ENCODE measurements around the gene CRTAC1. TPM values are rescaled to one million over a fixed set of nuclear protein-coding genes. Genes with fewer than 3 reads are reported as not detected.

Gene CRTAC1
- total RNA-seq, 1 experiment from 2014 or later: 0.46 TPM

GRCh38 chr10:98023024-98023423 is 7.4 kb downstream of the CRTAC1 start:
- Mint-ChIP-seq H3K9me3 (no peaks in the 10 kb centered on the region), H3K27me3 (ENCODE audit: low read depth) (peaks cover 52% of the 10 kb centered on the region), H3K36me3 (ENCODE audit: insufficient read depth in 1 of 3, low read depth in 3 of 3) (no peaks in the 10 kb centered on the region), H3K4me3 (no peak overlapping the region), H3K27ac (no peak overlapping the region; a peak in 1 of 7 replicates), H3K4me1 (peaks cover 8 to 14% of the 10 kb centered on the region in 2 experiments)
- H2AFZ ChIP-seq (ENCODE audit: low read length): no peak overlapping the region
- H3K4ac ChIP-seq (ENCODE audit: low read depth, low read length): no peak overlapping the region
- WGBS (ENCODE audit: extremely low coverage, insufficient read length, low lambda C conversion rate): no CpG with 5 or more reads among the region's 4 CpGs
- no peak overlapping the region for H3K9ac ChIP-seq (ENCODE audit: extremely low read depth, insufficient read length, low read length)
- H2BK20ac ChIP-seq (ENCODE audit: low read depth, low read length, poor library complexity, severe bottlenecking): no peak overlapping the region
- H3K27me3 ChIP-seq (ENCODE audit: insufficient read depth, low read length): no peaks in the 10 kb centered on the region
- no peak overlapping the region for H2BK15ac ChIP-seq (ENCODE audit: low read depth, low read length)
- no peak overlapping the region for H3K27ac ChIP-seq (ENCODE audit: insufficient read length, low read depth, low read length)
- no peaks in the 10 kb centered on the region for H4K20me1 ChIP-seq (ENCODE audit: control insufficient read depth, insufficient read depth, insufficient read length)
- no peak overlapping the region for H2BK12ac ChIP-seq (ENCODE audit: insufficient read length, low read depth, low read length)
- H2BK120ac ChIP-seq (ENCODE audit: low read depth, low read length, poor library complexity, severe bottlenecking): no peak overlapping the region
- H3K79me1 ChIP-seq (ENCODE audit: insufficient read depth, low read depth, low read length, poor library complexity, severe bottlenecking): no peaks in the 10 kb centered on the region
- H4K5ac ChIP-seq (ENCODE audit: insufficient read length, low read depth, low read length): no peak overlapping the region
- TF ChIP-seq, protein P1, sequence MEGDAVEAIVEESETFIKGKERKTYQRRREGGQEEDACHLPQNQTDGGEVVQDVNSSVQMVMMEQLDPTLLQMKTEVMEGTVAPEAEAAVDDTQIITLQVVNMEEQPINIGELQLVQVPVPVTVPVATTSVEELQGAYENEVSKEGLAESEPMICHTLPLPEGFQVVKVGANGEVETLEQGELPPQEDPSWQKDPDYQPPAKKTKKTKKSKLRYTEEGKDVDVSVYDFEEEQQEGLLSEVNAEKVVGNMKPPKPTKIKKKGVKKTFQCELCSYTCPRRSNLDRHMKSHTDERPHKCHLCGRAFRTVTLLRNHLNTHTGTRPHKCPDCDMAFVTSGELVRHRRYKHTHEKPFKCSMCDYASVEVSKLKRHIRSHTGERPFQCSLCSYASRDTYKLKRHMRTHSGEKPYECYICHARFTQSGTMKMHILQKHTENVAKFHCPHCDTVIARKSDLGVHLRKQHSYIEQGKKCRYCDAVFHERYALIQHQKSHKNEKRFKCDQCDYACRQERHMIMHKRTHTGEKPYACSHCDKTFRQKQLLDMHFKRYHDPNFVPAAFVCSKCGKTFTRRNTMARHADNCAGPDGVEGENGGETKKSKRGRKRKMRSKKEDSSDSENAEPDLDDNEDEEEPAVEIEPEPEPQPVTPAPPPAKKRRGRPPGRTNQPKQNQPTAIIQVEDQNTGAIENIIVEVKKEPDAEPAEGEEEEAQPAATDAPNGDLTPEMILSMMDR (conservative IDR thresholded peaks at IDR 0.05): no peak
- no peak for DNase-seq
- no peak overlapping the region for H4K91ac ChIP-seq (ENCODE audit: insufficient read length, low read depth, low read length)
- no peak overlapping the region for H3K56ac ChIP-seq (ENCODE audit: insufficient read length, low read depth, low read length)
- no peak overlapping the region for H2AK5ac ChIP-seq (ENCODE audit: insufficient read length, low read length)
- H3K4me2 ChIP-seq (ENCODE audit: insufficient read depth, insufficient read length, low read length): no peak overlapping the region
- no peak overlapping the region for H3K18ac ChIP-seq (ENCODE audit: insufficient read length, low read depth, low read length)
- no peak overlapping the region for H4K8ac ChIP-seq (replicated peaks; ENCODE audit: insufficient read length, low read depth, low read length)
- no peaks in the 10 kb centered on the region for H3K9me3 ChIP-seq (ENCODE audit: control insufficient read depth, low read depth, low read length)
- H3K14ac ChIP-seq (ENCODE audit: insufficient read depth, low read length): no peak overlapping the region
- no peaks in the 10 kb centered on the region for H3K4me1 ChIP-seq (ENCODE audit: insufficient read depth, low read length)
- H3T11ph ChIP-seq (ENCODE audit: low read length): no peak overlapping the region
- H3K23me2 ChIP-seq (ENCODE audit: insufficient read length, low read depth, low read length, poor library complexity, severe bottlenecking): no peaks in the 10 kb centered on the region
- no peak overlapping the region for H2BK5ac ChIP-seq (ENCODE audit: insufficient read length, low read length)
- no peaks in the 10 kb centered on the region for H3K79me2 ChIP-seq (ENCODE audit: insufficient read depth, low read length)
- no peak overlapping the region for H3K23ac ChIP-seq (ENCODE audit: insufficient read length, low read depth, low read length)

All from H9 (cell line).